Endothelial cell of umbilical vein (primary cell): ENCODE data around the gene INSRR. TPM values are rescaled to one million over a fixed set of nuclear protein-coding genes. Genes with fewer than 3 reads are reported as not detected.

Source experiments
- BruUV-seq: library from RNA; stranded (reverse); fragments of 400-500 nt; replicated peaks from 2 replicates; lab custom pipeline; 2021; lab: Mats Ljungman, UMichigan
- CTCF ChIA-PET: fragments of 300-600, 350-600 bp; sonication (Branson Sonifier 250); formaldehyde crosslinking; loops from one replicate; lab custom pipeline; 2021; ENCODE audit warnings: antibody characterized with exemption, inconsistent platforms; lab: Charles Lee
- POLR2A ChIA-PET: fragments of 300-600, 350-600 bp; sonication (Branson Sonifier 250); formaldehyde crosslinking; loops from one replicate; lab custom pipeline; 2021; ENCODE audit warnings: antibody characterized with exemption, inconsistent platforms; lab: Charles Lee
- DNase-seq: peaks from one replicate; pipeline ENCODE4 v3.0.0-alpha.2; 2011; ENCODE audit warnings: low read depth, low spot score
- FAIRE-seq: peaks from 2 replicates; lab custom pipeline; 2011; peaks lifted over from hg19 to GRCh38; lab: Jason Lieb, UNC
- H2AFZ ChIP-seq: 2 replicates; pipeline ENCODE4 v1.6.0; 2012; ENCODE audit warnings: low read depth, low read length, control low read depth, inconsistent platforms
- H3K27ac ChIP-seq: 2 replicates; pipeline ENCODE4 v1.5.1; 2011; ENCODE audit warnings: low read depth, mild to moderate bottlenecking, control low read depth, low read length, moderate library complexity; ENCODE audit not compliant: insufficient read depth
- H3K27me3 ChIP-seq, 2 experiments: 2 replicates each; pipeline versions ENCODE4 v1.6.0 to v1.6.1; 2011; ENCODE audit warnings: low read length in 2 of 2, mixed read lengths in 1 of 2; ENCODE audit not compliant: control insufficient read depth in 2 of 2, insufficient read depth in 2 of 2
- H3K36me3 ChIP-seq, 2 experiments: 2 replicates in 1 of 2; 3 replicates in 1 of 2; pipeline ENCODE4 v1.5.1; 2011; ENCODE audit warnings: low read length in 2 of 2, mild to moderate bottlenecking in 1 of 2, moderate library complexity in 1 of 2; ENCODE audit not compliant: control insufficient read depth in 2 of 2, insufficient read depth in 2 of 2; ENCODE audit errors: extremely low read depth in 1 of 2
- H3K4me1 ChIP-seq: 3 replicates; pipeline ENCODE4 v1.5.1; 2011; ENCODE audit warnings: mild to moderate bottlenecking, low read length; ENCODE audit not compliant: control insufficient read depth, insufficient read depth; ENCODE audit errors: extremely low read depth
- H3K4me2 ChIP-seq: 2 replicates; pipeline ENCODE4 v1.6.1; 2011; ENCODE audit warnings: low read length, control low read depth, mixed read lengths; ENCODE audit not compliant: insufficient read depth
- H3K4me3 ChIP-seq, 3 experiments: fragments of 200-600 bp in 1 of 3; sonication (generic), shearing (Covaris generic) in 1 of 3; replicated peaks in 1 of 3; 2 replicates each; pipeline ENCODE4 v1.5.1; 2011 to 2016; ENCODE audit warnings: control low read depth in 3 of 3, low read length in 3 of 3, mild to moderate bottlenecking in 2 of 3, inconsistent platforms in 1 of 3, low read depth in 1 of 3, moderate library complexity in 1 of 3; ENCODE audit not compliant: insufficient read depth in 1 of 3
- H3K79me2 ChIP-seq: 2 replicates; pipeline ENCODE4 v1.6.0; 2012; ENCODE audit warnings: low read length, inconsistent platforms; ENCODE audit not compliant: control insufficient read depth, insufficient read depth
- H3K9ac ChIP-seq: replicated peaks from 2 replicates; pipeline ENCODE3; 2011; ENCODE audit warnings: low read length, control low read depth; ENCODE audit not compliant: insufficient read depth; ENCODE audit errors: extremely low read depth
- H3K9me1 ChIP-seq: replicated peaks from 3 replicates; pipeline ENCODE4 v1.6.0; 2011; ENCODE audit warnings: mild to moderate bottlenecking, low read length; ENCODE audit not compliant: control insufficient read depth, insufficient read depth; ENCODE audit errors: extremely low read depth
- H3K9me3 ChIP-seq: replicated peaks from 2 replicates; pipeline ENCODE4 v1.5.1; 2012; ENCODE audit warnings: low read length, inconsistent platforms; ENCODE audit not compliant: control insufficient read depth, insufficient read depth
- H4K20me1 ChIP-seq: replicated peaks from 2 replicates; pipeline ENCODE3; 2011; ENCODE audit warnings: mild to moderate bottlenecking, low read length; ENCODE audit not compliant: control insufficient read depth, insufficient read depth; ENCODE audit errors: extremely low read depth
- EZH2 ChIP-seq: IDR thresholded peaks from 2 replicates; pipeline ENCODE4 v1.6.1; 2012; ENCODE audit warnings: borderline replicate concordance, low read depth, mild to moderate bottlenecking, moderate library complexity, low read length, inconsistent platforms; ENCODE audit not compliant: severe bottlenecking
- GATA2 ChIP-seq: IDR thresholded peaks from 2 replicates; pipeline ENCODE4 v1.7.0; 2011; ENCODE audit warnings: low read depth, mild to moderate bottlenecking, moderate library complexity, mixed read lengths, low read length; ENCODE audit not compliant: insufficient read length, insufficient read depth
- JUN ChIP-seq: IDR thresholded peaks from 2 replicates; pipeline ENCODE4 v1.6.1; 2011; ENCODE audit warnings: borderline replicate concordance, low read depth; ENCODE audit not compliant: insufficient read length, insufficient read depth
- POLR2A ChIP-seq: IDR thresholded peaks from 2 replicates; pipeline ENCODE4 v1.6.1; 2012; ENCODE audit warnings: low read depth, mild to moderate bottlenecking, control low read depth, low read length
- dilution Hi-C: fragments of 300-500 bp; cut with MboI; formaldehyde crosslinking; loops from one replicate; pipeline ENCODE4 v1.15.0; 2019; ENCODE audit warnings: low sequenced_read_pairs; ENCODE audit not compliant: extremely low pct_ligation_motif_present
- intact Hi-C: fragments of 100-400 bp; cut with micrococcal nuclease; formaldehyde crosslinking; loops from one replicate; pipeline ENCODE4 v1.10.0; 2022
- polyA plus RNA-seq, 4 experiments: library from polyadenylated mRNA; depleted of rRNA in 3 of 4; stranded (reverse) in 3 of 4; unstranded in 1 of 4; fragments of >200 nt; gene quantifications; 2 replicates each; pipeline versions ENCODE4 v1.2.1 to v1.2.3, GENCODE V29; 2011 to 2012; ENCODE audit warnings: missing spikeins in 1 of 4
- total RNA-seq: library from RNA; stranded (reverse); gene quantifications from 2 replicates; pipeline ENCODE4 v1.2.3, GENCODE V29; 2021
- TF ChIP-seq, protein P1 (sequence below): IDR thresholded peaks from 2 replicates; pipeline ENCODE4 v1.6.1; 2011; ENCODE audit not compliant: insufficient read depth, insufficient read length

INSRR gene
- total and polyA plus RNA-seq, 2 donors (not counting 3 experiments of a cell fraction or from before 2014, with no cell fraction given): not detected

- Histone ChIP-seq H3K9ac (no peak overlapping the region), H3K79me2 (peaks cover 87% of the 10 kb centered on the region), H4K20me1 (no peaks in the 10 kb centered on the region), H3K36me3 (peaks cover 19 to 44% of the 10 kb centered on the region in 2 experiments), H3K4me2 (no peak overlapping the region), H3K27ac (no peak overlapping the region), H3K4me3 (no peak overlapping the region), H3K27me3 (no peaks in the 10 kb centered on the region), H3K9me3 (no peaks in the 10 kb centered on the region), H3K9me1 (no peaks in the 10 kb centered on the region), H3K4me1 (peaks cover 69% of the 10 kb centered on the region), H2AFZ (no peak overlapping the region)
- ChIA-PET POLR2A (no interaction called here), CTCF (no interaction called here)
- intact Hi-C loops (no loop called here), dilution Hi-C loops (no loop called here)
- DNase-seq: no peak
- TF ChIP-seq, protein P1, sequence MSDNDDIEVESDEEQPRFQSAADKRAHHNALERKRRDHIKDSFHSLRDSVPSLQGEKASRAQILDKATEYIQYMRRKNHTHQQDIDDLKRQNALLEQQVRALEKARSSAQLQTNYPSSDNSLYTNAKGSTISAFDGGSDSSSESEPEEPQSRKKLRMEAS: no peak
- TF ChIP-seq JUN: no peak
- TF ChIP-seq EZH2: no peak
- TF ChIP-seq POLR2A: no peak
- no peak for FAIRE-seq
- BruUV-seq: no TSS peak
Observed at GRCh38 chr1:156905176-156905575, 46.3 kb upstream of the INSRR start.

GRCh38 chr1:156904187-156904959 lies 45.5 kb upstream of the INSRR start:
- ChIA-PET POLR2A (no interaction called here), CTCF (interaction anchor here (1.0 to 1.5 kb wide), 2 partner anchors 15 to 178 kb away, joined by 3 read pairs; no protein-coding TSS in a partner anchor)
- Histone ChIP-seq H3K27ac (peak overlapping the region; percentile 11), H3K4me1 (peaks cover 76% of the 10 kb centered on the region), H3K9me3 (no peaks in the 10 kb centered on the region), H3K9me1 (no peaks in the 10 kb centered on the region), H3K9ac (no peak overlapping the region), H3K27me3 (no peaks in the 10 kb centered on the region), H4K20me1 (no peaks in the 10 kb centered on the region), H2AFZ (no peak overlapping the region), H3K79me2 (peaks cover 87% of the 10 kb centered on the region), H3K4me3 (no peak overlapping the region), H3K36me3 (peaks cover 19 to 36% of the 10 kb centered on the region in 2 experiments), H3K4me2 (no peak overlapping the region)
- no peak for TF ChIP-seq EZH2
- TF ChIP-seq GATA2: no peak
- FAIRE-seq: peak; percentile 84
- peak; percentile 30 for DNase-seq
- intact Hi-C loops: no loop called here
- dilution Hi-C loops: no loop called here
- BruUV-seq: no TSS peak
